Hair follicle dermal papilla cell (primary cell): ENCODE results near the gene RCC2. TPM values are rescaled to one million over a fixed set of nuclear protein-coding genes. Genes with fewer than 3 reads are reported as not detected.

Source experiments
- total RNA-seq: library from RNA; depleted of rRNA; stranded (reverse); fragments of >200 nt; gene quantifications from 2 replicates; pipeline ENCODE4 v1.2.3, GENCODE V29; 2012

The RCC2 gene
- 41.7 and 54.5 TPM in 2 replicates for total RNA-seq

GRCh38 chr1:17439250-17440073, at the start of gene RCC2:
Gene RCC2, minus strand, starts transcription at chr1:17439677. Its CDS starts 1,163 bp downstream, at chr1:17438514.

GRCh38 chr1:17371896-17372295, 67.6 kb downstream of the RCC2 start, which contains the start of gene PADI6:
Gene PADI6, plus strand, starts transcription at chr1:17372196. Its CDS starts 50 bp downstream, at chr1:17372246.

Other genes with a start within 250 kb of the RCC2 start
- under 0.01 and 0.12 TPM in 2 replicates for gene PADI1, start 234.5 kb downstream of the RCC2 start, total RNA-seq
- gene PADI3, start 190.6 kb downstream of the RCC2 start, total RNA-seq: 0.12 TPM in 1 of 2 replicates, not detected in the other
- gene PADI4, start 131.5 kb downstream of the RCC2 start, total RNA-seq: not detected in 2 replicates
- gene PADI6, start 67.5 kb downstream of the RCC2 start, total RNA-seq: not detected in 2 replicates
- gene ARHGEF10L, start 100.0 kb upstream of the RCC2 start, total RNA-seq: 27.1 and 29.5 TPM in 2 replicates